Astrocyte (in vitro differentiated cells and primary cell): ENCODE measurements around the gene ARIH1. TPM values are rescaled to one million over a fixed set of nuclear protein-coding genes. Genes with fewer than 3 reads are reported as not detected.

ENCODE experiments used
- DNase-seq: peaks from one replicate; pipeline ENCODE4 v3.0.0-alpha.2; 2010; ENCODE audit warnings: low read depth
- FAIRE-seq: peaks from 2 replicates; lab custom pipeline; 2011; peaks lifted over from hg19 to GRCh38; lab: Jason Lieb, UNC
- H2AFZ ChIP-seq: 2 replicates; pipeline ENCODE4 v1.6.0; 2012; ENCODE audit warnings: low read depth, low read length, inconsistent platforms
- H3K27ac ChIP-seq: 2 replicates; pipeline ENCODE4 v1.5.1; 2011; ENCODE audit warnings: low read depth, low read length, inconsistent platforms
- H3K27me3 ChIP-seq: 2 replicates; pipeline ENCODE4 v1.6.0; 2011; ENCODE audit warnings: low read length, inconsistent platforms; ENCODE audit not compliant: insufficient read depth
- H3K36me3 ChIP-seq: 2 replicates; pipeline ENCODE4 v1.5.1; 2011; ENCODE audit warnings: low read length, inconsistent platforms; ENCODE audit not compliant: insufficient read depth
- H3K4me1 ChIP-seq: 2 replicates; pipeline ENCODE4 v1.5.1; 2011; ENCODE audit warnings: low read length, inconsistent platforms; ENCODE audit not compliant: insufficient read depth
- H3K4me2 ChIP-seq: 2 replicates; pipeline ENCODE4 v1.6.0; 2012; ENCODE audit warnings: low read length, inconsistent platforms
- H3K4me3 ChIP-seq: 2 replicates; pipeline ENCODE4 v1.5.1; 2011; ENCODE audit warnings: low read depth, mild to moderate bottlenecking, low read length, inconsistent platforms; ENCODE audit not compliant: insufficient read depth
- H3K79me2 ChIP-seq: 2 replicates; pipeline ENCODE4 v1.6.0; 2012; ENCODE audit warnings: mild to moderate bottlenecking, low read length, inconsistent platforms; ENCODE audit not compliant: insufficient read depth
- H3K9ac ChIP-seq: 2 replicates; pipeline ENCODE4 v1.6.0; 2012; ENCODE audit warnings: mild to moderate bottlenecking, low read length, inconsistent platforms
- H3K9me3 ChIP-seq: 2 replicates; pipeline ENCODE4 v1.5.1; 2012; ENCODE audit warnings: low read depth, mild to moderate bottlenecking, low read length, inconsistent platforms; ENCODE audit not compliant: insufficient read depth
- H4K20me1 ChIP-seq: 2 replicates; pipeline ENCODE4 v1.6.0; 2012; ENCODE audit warnings: low read length, inconsistent platforms; ENCODE audit not compliant: insufficient read depth
- H3K27ac Mint-ChIP-seq: one replicate; pipeline ENCODE4 v1.8.0; 2021; ENCODE audit warnings: mild to moderate bottlenecking, mixed read lengths; ENCODE audit not compliant: unreplicated experiment
- H3K27me3 Mint-ChIP-seq: one replicate; pipeline ENCODE4 v1.8.0; 2021; ENCODE audit warnings: low read depth, mixed read lengths; ENCODE audit not compliant: unreplicated experiment
- H3K36me3 Mint-ChIP-seq: one replicate; pipeline ENCODE4 v1.8.0; 2021; ENCODE audit warnings: low read depth, mixed read lengths; ENCODE audit not compliant: unreplicated experiment
- H3K4me1 Mint-ChIP-seq: one replicate; pipeline ENCODE4 v1.8.0; 2021; ENCODE audit warnings: low read depth, mixed read lengths; ENCODE audit not compliant: unreplicated experiment
- H3K4me3 Mint-ChIP-seq: one replicate; pipeline ENCODE4 v1.8.0; 2021; ENCODE audit warnings: mild to moderate bottlenecking, moderate library complexity, mixed read lengths; ENCODE audit not compliant: unreplicated experiment
- H3K9me3 Mint-ChIP-seq: one replicate; pipeline ENCODE4 v1.8.0; 2021; ENCODE audit warnings: mild to moderate bottlenecking, mixed read lengths; ENCODE audit not compliant: unreplicated experiment
- CTCF ChIP-seq: IDR thresholded peaks from 2 replicates; pipeline ENCODE4 v1.5.1; 2011; ENCODE audit warnings: low read depth, mild to moderate bottlenecking, inconsistent platforms, low read length, moderate library complexity; ENCODE audit not compliant: insufficient read depth
- EZH2 ChIP-seq: IDR thresholded peaks from 2 replicates; pipeline ENCODE4 v1.6.1; 2012; ENCODE audit warnings: mild to moderate bottlenecking, low read length, inconsistent platforms; ENCODE audit not compliant: insufficient read depth
- total RNA-seq: library from RNA; stranded (reverse); gene quantifications from 2 replicates; pipeline ENCODE4 v1.2.1, GENCODE V29; 2021

The ARIH1 gene
- total RNA-seq, 1 donor from 2014 or later: 212 TPM

DNA sequence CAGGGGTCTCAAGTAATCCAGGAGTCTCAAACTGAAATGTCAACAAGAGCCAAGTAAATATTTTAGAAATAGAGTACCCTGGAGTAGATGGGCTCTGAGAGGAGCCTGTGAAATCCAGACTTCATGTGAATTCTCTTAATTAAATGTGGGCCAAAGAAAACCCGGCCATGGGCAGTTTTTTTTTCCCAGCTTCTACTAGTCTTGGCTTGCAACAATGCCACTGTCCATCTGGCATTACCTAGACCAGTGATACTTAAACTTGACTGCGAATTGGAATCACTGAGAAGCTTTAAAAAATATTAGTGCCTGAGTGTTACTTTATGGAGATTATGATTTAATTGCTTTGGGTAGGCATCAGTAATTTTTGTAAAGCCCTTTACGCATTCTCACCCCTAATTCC, 114.0 kb downstream of the ARIH1 start:
- Histone ChIP-seq H3K79me2 (no peaks in the 10 kb centered on the region), H3K27me3 (no peaks in the 10 kb centered on the region), H4K20me1 (peaks cover 20% of the 10 kb centered on the region), H3K4me2 (no peak overlapping the region), H2AFZ (no peak overlapping the region), H3K36me3 (peaks cover 18% of the 10 kb centered on the region), H3K4me3 (no peak overlapping the region), H3K9me3 (no peaks in the 10 kb centered on the region), H3K4me1 (peaks cover 7% of the 10 kb centered on the region), H3K27ac (no peak overlapping the region), H3K9ac (no peak overlapping the region)
- Mint-ChIP-seq H3K27ac (no peak overlapping the region), H3K9me3 (no peaks in the 10 kb centered on the region), H3K27me3 (no peaks in the 10 kb centered on the region), H3K4me1 (peaks cover 31% of the 10 kb centered on the region), H3K4me3 (no peak overlapping the region), H3K36me3 (peaks cover 20% of the 10 kb centered on the region)
- FAIRE-seq (no peak), DNase-seq (no peak)
- TF ChIP-seq EZH2 (no peak), CTCF (no peak)

DNA sequence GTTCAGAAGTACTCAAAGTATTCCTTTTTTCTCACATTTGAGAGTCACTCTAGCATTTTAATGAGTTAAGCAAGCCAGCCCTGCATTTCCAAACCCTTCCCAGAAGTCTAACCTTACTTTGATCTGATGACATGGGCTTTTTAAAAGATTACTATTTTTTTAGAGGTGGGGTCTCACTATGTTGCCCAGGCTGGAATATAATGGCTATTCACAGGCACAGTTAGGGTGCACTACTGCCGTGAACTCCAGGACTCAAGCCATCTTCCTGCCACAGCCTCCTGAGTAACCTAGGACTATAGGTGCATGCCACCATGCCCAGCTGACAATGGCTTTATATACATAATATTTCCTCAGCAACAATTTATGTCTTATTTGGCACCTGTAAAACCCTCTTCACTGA, 116.3 kb downstream of the ARIH1 start:
- H3K4me1 ChIP-seq: peaks cover 4% of the 10 kb centered on the region
- no peak overlapping the region for H2AFZ ChIP-seq
- Mint-ChIP-seq H3K4me1 (peaks cover 13% of the 10 kb centered on the region), H3K36me3 (peaks cover 10% of the 10 kb centered on the region), H3K27me3 (no peaks in the 10 kb centered on the region), H3K27ac (no peak overlapping the region), H3K4me3 (no peak overlapping the region), H3K9me3 (no peaks in the 10 kb centered on the region)
- no peak overlapping the region for H3K4me2 ChIP-seq
- H3K36me3 ChIP-seq: peaks cover 8% of the 10 kb centered on the region
- FAIRE-seq (no peak), DNase-seq (no peak)
- H3K27ac ChIP-seq: no peak overlapping the region
- H3K27me3 ChIP-seq: no peaks in the 10 kb centered on the region
- no peaks in the 10 kb centered on the region for H3K79me2 ChIP-seq
- H3K4me3 ChIP-seq: no peak overlapping the region
- H3K9me3 ChIP-seq: no peaks in the 10 kb centered on the region
- H4K20me1 ChIP-seq: peaks cover 15% of the 10 kb centered on the region
- TF ChIP-seq EZH2 (no peak), CTCF (no peak)
- no peak overlapping the region for H3K9ac ChIP-seq

GRCh38 chr15:72591361-72591760, 117.2 kb downstream of the ARIH1 start:
- peak overlapping the region; percentile 28 for H3K27ac Mint-ChIP-seq
- Histone ChIP-seq H3K9me3 (no peaks in the 10 kb centered on the region), H3K4me2 (no peak overlapping the region), H3K4me3 (no peak overlapping the region), H3K4me1 (peaks cover 4% of the 10 kb centered on the region), H2AFZ (no peak overlapping the region), H3K27me3 (no peaks in the 10 kb centered on the region), H3K9ac (no peak overlapping the region), H4K20me1 (peaks cover 7% of the 10 kb centered on the region), H3K36me3 (peaks cover 6% of the 10 kb centered on the region), H3K79me2 (no peaks in the 10 kb centered on the region), H3K27ac (no peak overlapping the region)
- TF ChIP-seq CTCF: no peak
- TF ChIP-seq EZH2: no peak
- FAIRE-seq: peak; percentile 45
- no peaks in the 10 kb centered on the region for H3K9me3 Mint-ChIP-seq
- H3K4me3 Mint-ChIP-seq: no peak overlapping the region
- peaks cover 13% of the 10 kb centered on the region for H3K4me1 Mint-ChIP-seq
- no peaks in the 10 kb centered on the region for H3K27me3 Mint-ChIP-seq
- peaks cover 10% of the 10 kb centered on the region for H3K36me3 Mint-ChIP-seq
- DNase-seq: peak; percentile 77
